OCI-LY1 (cell line): Measurements from ENCODE around the gene ATP2C1.

Experiments
- H2AFZ ChIP-seq: fragments of 200-600 bp; sonication (generic), shearing (Covaris generic); 2 replicates; pipeline ENCODE4 v1.6.0; 2014; ENCODE audit warnings: antibody characterized with exemption, mild to moderate bottlenecking, low read length
- H3F3A ChIP-seq: fragments of 200-600 bp; sonication (generic), shearing (Covaris generic); 2 replicates; pipeline ENCODE4 v1.6.0; 2014; ENCODE audit warnings: mild to moderate bottlenecking, antibody characterized with exemption, low read length, moderate library complexity; ENCODE audit not compliant: insufficient read depth
- H3K27ac ChIP-seq: fragments of 200-600 bp; sonication (generic); 2 replicates; pipeline ENCODE4 v1.5.1; 2014; ENCODE audit warnings: low read length, mixed run types, mild to moderate bottlenecking, low read depth; ENCODE audit not compliant: poor library complexity, severe bottlenecking
- H3K27me3 ChIP-seq: fragments of 200-600 bp; sonication (generic); 2 replicates; pipeline ENCODE4 v1.6.0; 2014; ENCODE audit warnings: antibody characterized with exemption, mild to moderate bottlenecking, low read length, moderate library complexity; ENCODE audit not compliant: insufficient read depth
- H3K36me3 ChIP-seq: fragments of 200-600 bp; sonication (generic); 2 replicates; pipeline ENCODE4 v1.6.1; 2014; ENCODE audit warnings: mild to moderate bottlenecking, antibody characterized with exemption, low read length, moderate library complexity, mixed read lengths; ENCODE audit not compliant: insufficient read depth
- H3K4me1 ChIP-seq: fragments of 200-600 bp; sonication (generic); 2 replicates; pipeline ENCODE4 v1.5.1; 2014; ENCODE audit warnings: mild to moderate bottlenecking, low read length, moderate library complexity; ENCODE audit not compliant: insufficient read depth, severe bottlenecking
- H3K4me2 ChIP-seq: fragments of 200-600 bp; sonication (generic), shearing (Covaris generic); 2 replicates; pipeline ENCODE4 v1.6.1; 2014; ENCODE audit warnings: low read length
- H3K4me3 ChIP-seq: fragments of 200-600 bp; sonication (generic); 2 replicates; pipeline ENCODE4 v1.5.1; 2014; ENCODE audit warnings: low read length, low read depth, mild to moderate bottlenecking, mixed read lengths; ENCODE audit not compliant: poor library complexity, severe bottlenecking
- H3K79me2 ChIP-seq: fragments of 200-600 bp; shearing (Covaris generic); 2 replicates; pipeline ENCODE4 v1.6.1; 2016; ENCODE audit warnings: mixed run types, low read length, mixed read lengths; ENCODE audit not compliant: insufficient read depth
- H3K9ac ChIP-seq: fragments of 200-600 bp; sonication (generic), shearing (Covaris generic); 2 replicates; pipeline ENCODE4 v1.6.1; 2014; ENCODE audit warnings: mild to moderate bottlenecking, low read length, mixed read lengths
- H3K9me2 ChIP-seq: fragments of 200-600 bp; sonication (generic), shearing (Covaris generic); 2 replicates; pipeline ENCODE4 v1.6.1; 2014; ENCODE audit warnings: low read depth, mild to moderate bottlenecking, low read length, mixed read lengths
- H3K9me3 ChIP-seq: fragments of 200-600 bp; shearing (Covaris generic); 2 replicates; pipeline ENCODE4 v1.6.1; 2014; ENCODE audit warnings: low read length, mixed read lengths
- H4K20me1 ChIP-seq: fragments of 200-600 bp; sonication (generic), shearing (Covaris generic); 2 replicates; pipeline ENCODE4 v1.6.0; 2016; ENCODE audit warnings: mild to moderate bottlenecking, low read length; ENCODE audit not compliant: insufficient read depth
- EZH2 ChIP-seq: fragments of 200-600 bp; sonication (generic), shearing (Covaris generic); IDR thresholded peaks from 2 replicates; pipeline ENCODE4 v1.8.0; 2017; ENCODE audit warnings: borderline replicate concordance, mixed run types, mild to moderate bottlenecking, antibody characterized with exemption, low read length, moderate library complexity, mixed read lengths
- TF ChIP-seq, protein P1 (sequence below): fragments of 200-600 bp; sonication (generic), shearing (Covaris generic); IDR thresholded peaks from 2 replicates; pipeline ENCODE4 v1.5.1; 2017; ENCODE audit warnings: mild to moderate bottlenecking, antibody characterized with exemption, low read length, moderate library complexity, mixed read lengths

The ATP2C1 gene

GRCh38 chr3:130892759-130893375 is 1.0 kb upstream of the ATP2C1 start:
- H3K9ac ChIP-seq: peak overlapping the region; percentile 86
- no peaks in the 10 kb centered on the region for H3K9me3 ChIP-seq
- no peak for TF ChIP-seq EZH2
- TF ChIP-seq, protein P1, sequence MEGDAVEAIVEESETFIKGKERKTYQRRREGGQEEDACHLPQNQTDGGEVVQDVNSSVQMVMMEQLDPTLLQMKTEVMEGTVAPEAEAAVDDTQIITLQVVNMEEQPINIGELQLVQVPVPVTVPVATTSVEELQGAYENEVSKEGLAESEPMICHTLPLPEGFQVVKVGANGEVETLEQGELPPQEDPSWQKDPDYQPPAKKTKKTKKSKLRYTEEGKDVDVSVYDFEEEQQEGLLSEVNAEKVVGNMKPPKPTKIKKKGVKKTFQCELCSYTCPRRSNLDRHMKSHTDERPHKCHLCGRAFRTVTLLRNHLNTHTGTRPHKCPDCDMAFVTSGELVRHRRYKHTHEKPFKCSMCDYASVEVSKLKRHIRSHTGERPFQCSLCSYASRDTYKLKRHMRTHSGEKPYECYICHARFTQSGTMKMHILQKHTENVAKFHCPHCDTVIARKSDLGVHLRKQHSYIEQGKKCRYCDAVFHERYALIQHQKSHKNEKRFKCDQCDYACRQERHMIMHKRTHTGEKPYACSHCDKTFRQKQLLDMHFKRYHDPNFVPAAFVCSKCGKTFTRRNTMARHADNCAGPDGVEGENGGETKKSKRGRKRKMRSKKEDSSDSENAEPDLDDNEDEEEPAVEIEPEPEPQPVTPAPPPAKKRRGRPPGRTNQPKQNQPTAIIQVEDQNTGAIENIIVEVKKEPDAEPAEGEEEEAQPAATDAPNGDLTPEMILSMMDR: peak; percentile 99
- H4K20me1 ChIP-seq: no peaks in the 10 kb centered on the region
- H3K9me2 ChIP-seq: no peaks in the 10 kb centered on the region
- peak overlapping the region; percentile 23; the same call in 1 of the 2 replicates for H2AFZ ChIP-seq
- H3K4me1 ChIP-seq: peaks cover 36% of the 10 kb centered on the region
- H3K79me2 ChIP-seq: peaks cover 38% of the 10 kb centered on the region
- H3K27ac ChIP-seq: peak overlapping the region; percentile 70
- H3F3A ChIP-seq: no peaks in the 10 kb centered on the region
- H3K4me2 ChIP-seq: peak overlapping the region; percentile 92
- H3K27me3 ChIP-seq: no peaks in the 10 kb centered on the region
- H3K36me3 ChIP-seq: no peaks in the 10 kb centered on the region; the same call in 1 of the 2 replicates
- H3K4me3 ChIP-seq: peak overlapping the region; percentile 88

GRCh38 chr3:130894130-130894985 is 474 bp downstream of the ATP2C1 start:
- H3K79me2 ChIP-seq: peaks cover 53% of the 10 kb centered on the region

GRCh38 chr3:130894986-130895280 is 1.0 kb downstream of the ATP2C1 start:
- peak overlapping the region; percentile 95 for H3K9ac ChIP-seq
- no peaks in the 10 kb centered on the region for H3K9me3 ChIP-seq
- peak overlapping the region; percentile 88 for H3K4me3 ChIP-seq
- no peaks in the 10 kb centered on the region for H3F3A ChIP-seq
- peaks cover 59% of the 10 kb centered on the region for H3K79me2 ChIP-seq
- TF ChIP-seq, protein P1: no peak
- TF ChIP-seq EZH2: no peak
- peak overlapping the region; percentile 84 for H3K4me2 ChIP-seq
- H3K27me3 ChIP-seq: no peaks in the 10 kb centered on the region
- no peaks in the 10 kb centered on the region for H3K36me3 ChIP-seq
- H2AFZ ChIP-seq: no peak overlapping the region
- H3K9me2 ChIP-seq: no peaks in the 10 kb centered on the region
- H3K4me1 ChIP-seq: peaks cover 57% of the 10 kb centered on the region
- H3K27ac ChIP-seq: peak overlapping the region; percentile 65
- no peaks in the 10 kb centered on the region for H4K20me1 ChIP-seq

More at GRCh38 chr3:130894130-130894985, 474 bp downstream of the ATP2C1 start:
- TF ChIP-seq EZH2: no peak
- TF ChIP-seq, protein P1: peak; percentile 13; the same call in 1 of the 2 replicates
- Histone ChIP-seq H2AFZ (no peak overlapping the region; the same call in 1 of the 2 replicates), H3K27me3 (no peaks in the 10 kb centered on the region), H3K4me1 (peaks cover 51% of the 10 kb centered on the region), H3K4me2 (peak overlapping the region; percentile 84), H4K20me1 (no peaks in the 10 kb centered on the region), H3K9me3 (no peaks in the 10 kb centered on the region), H3K9me2 (no peaks in the 10 kb centered on the region), H3K9ac (peak overlapping the region; percentile 95), H3K27ac (peak overlapping the region; percentile 65), H3K36me3 (no peaks in the 10 kb centered on the region), H3F3A (no peaks in the 10 kb centered on the region), H3K4me3 (peak overlapping the region; percentile 88)
